HepG2 (cell line): ENCODE results near the gene CAVIN1. TPM values are rescaled to one million over a fixed set of nuclear protein-coding genes. Genes with fewer than 3 reads are reported as not detected.
A peak's percentile ranks its signal among the peaks of the same experiment; 100 is the strongest.

Experiments
- DNMT1 ChIP-seq: sonication (generic); formaldehyde crosslinking; IDR thresholded peaks from 2 replicates; pipeline ENCODE4 v1.5.1; 2020; ENCODE audit warnings: mild to moderate bottlenecking, missing genetic modification reagents
- GZF1 ChIP-seq: sonication (generic); formaldehyde crosslinking; IDR thresholded peaks from 2 replicates; pipeline ENCODE4 v1.5.1; 2020; ENCODE audit warnings: mild to moderate bottlenecking, missing genetic modification reagents
- JUN ChIP-seq: sonication (generic); formaldehyde crosslinking; IDR thresholded peaks from 2 replicates; pipeline ENCODE4 v1.4.0; 2020; ENCODE audit warnings: mild to moderate bottlenecking, missing genetic modification reagents
- MYC ChIP-seq: sonication (generic); formaldehyde crosslinking; IDR thresholded peaks from 2 replicates; pipeline ENCODE4 v1.9.0; 2021; ENCODE audit warnings: missing genetic modification reagents, borderline replicate concordance
- NR1H2 ChIP-seq: sonication (generic); formaldehyde crosslinking; IDR thresholded peaks from 2 replicates; pipeline ENCODE4 v1.8.1; 2022; ENCODE audit warnings: low read depth, missing genetic modification reagents, borderline replicate concordance
- POGK ChIP-seq: sonication (generic); formaldehyde crosslinking; conservative IDR thresholded peaks from 2 replicates; pipeline ENCODE4 v1.8.0; 2022; ENCODE audit warnings: mild to moderate bottlenecking, moderate library complexity, missing genetic modification reagents
- RNF2 ChIP-seq: fragments of 450-650 bp; conservative IDR thresholded peaks from 2 replicates; pipeline ENCODE4 v1.6.1; 2016; ENCODE audit warnings: low read depth
- RXRA ChIP-seq: sonication (generic); formaldehyde crosslinking; IDR thresholded peaks from 2 replicates; pipeline ENCODE4 v1.5.1; 2020; ENCODE audit warnings: missing genetic modification reagents
- RXRB ChIP-seq: IDR thresholded peaks from 2 replicates; pipeline ENCODE4 v1.6.1; 2016; ENCODE audit warnings: borderline replicate concordance, missing genetic modification reagents, missing compliant biosample characterization
- SETDB1 ChIP-seq: sonication (generic); formaldehyde crosslinking; IDR thresholded peaks from 2 replicates; pipeline ENCODE4 v1.5.1; 2020; ENCODE audit warnings: missing genetic modification reagents, mild to moderate bottlenecking, borderline replicate concordance
- SMYD3 ChIP-seq: sonication (generic); formaldehyde crosslinking; IDR thresholded peaks from 2 replicates; pipeline ENCODE4 v1.8.1; 2023; ENCODE audit warnings: mild to moderate bottlenecking, missing genetic modification reagents
- TBX2 ChIP-seq: sonication (generic); formaldehyde crosslinking; IDR thresholded peaks from 2 replicates; pipeline ENCODE4 v1.5.0; 2020; ENCODE audit warnings: missing genetic modification reagents, mild to moderate bottlenecking, borderline replicate concordance
- U2AF1 ChIP-seq: fragments of 200-400 bp; formaldehyde crosslinking; optimal IDR thresholded peaks from 2 replicates; pipeline ENCODE3; 2017; ENCODE audit warnings: mild to moderate bottlenecking, low read depth, low read length
- U2AF2 ChIP-seq: fragments of 200-400 bp; formaldehyde crosslinking; IDR thresholded peaks from 2 replicates; pipeline ENCODE4 v1.6.1; 2017; ENCODE audit warnings: low read depth, mild to moderate bottlenecking, low read length
- ZNF136 ChIP-seq: sonication (generic); formaldehyde crosslinking; IDR thresholded peaks from 2 replicates; pipeline ENCODE4 v1.8.1; 2022; ENCODE audit warnings: low read depth, mild to moderate bottlenecking, moderate library complexity, missing genetic modification reagents
- ZNF318 ChIP-seq: sonication (generic); formaldehyde crosslinking; IDR thresholded peaks from 2 replicates; pipeline ENCODE4 v1.4.0; 2020; ENCODE audit warnings: mild to moderate bottlenecking, missing genetic modification reagents
- ZNF333 ChIP-seq: sonication (generic); formaldehyde crosslinking; IDR thresholded peaks from 2 replicates; pipeline ENCODE4 v1.4.0; 2020; ENCODE audit warnings: mild to moderate bottlenecking, missing genetic modification reagents, borderline replicate concordance
- ZNF883 ChIP-seq: sonication (generic); formaldehyde crosslinking; IDR thresholded peaks from 2 replicates; pipeline ENCODE4 v1.5.1; 2020; ENCODE audit warnings: mild to moderate bottlenecking, missing genetic modification reagents; ENCODE audit errors: not compliant biosample characterization
- polyA plus RNA-seq, 8 experiments: library from polyadenylated mRNA; depleted of rRNA in 3 of 8; stranded (reverse) in 7 of 8; unstranded in 1 of 8; fragments of >200 nt; fragmentation: Illumina TruSeq in 4 of 8; extraction: Trizol in 4 of 8; gene quantifications; 2 replicates each; pipeline versions ENCODE4 v1.2.1 to v1.2.3, GENCODE V29; 2011 to 2016; ENCODE audit warnings: low read depth in 4 of 8, missing spikeins in 1 of 8, mixed read lengths in 1 of 8; ENCODE audit not compliant: insufficient read depth in 1 of 8
- total RNA-seq, 5 experiments: library from RNA; depleted of rRNA; stranded (reverse); fragments of >200 nt; fragmentation: Illumina TruSeq; extraction: Trizol; gene quantifications; 2 replicates each; pipeline ENCODE4 v1.2.3, GENCODE V29; 2016; ENCODE audit warnings: low read depth in 1 of 5
- TF ChIP-seq, protein P1 (sequence below): sonication (generic); formaldehyde crosslinking; IDR thresholded peaks from 2 replicates; pipeline ENCODE4 v1.4.0; 2020; ENCODE audit warnings: missing genetic modification reagents

The CAVIN1 gene
- total and polyA plus RNA-seq, 2 of the 13 experiments (the other 11 are each of a cell fraction or from before 2014, with no cell fraction given) = 15.9 to 25.5 TPM

GRCh38 chr17:42422412-42422957, 571 bp downstream of the CAVIN1 start (continued):
- TF ChIP-seq ZNF333 (CRISPR knock-in tag) = peak; percentile 57; the same call in 1 of the 2 replicates
- TF ChIP-seq RXRB = 0 out of 2 replicates have a peak, but pooled peaks have one; percentile 16
- peak; percentile 76; the same call in 1 of the 2 replicates for TF ChIP-seq NR1H2 (CRISPR knock-in tag)
- TF ChIP-seq RNF2 = 0 out of 2 replicates have a peak, but pooled peaks have one; percentile 26
- TF ChIP-seq DNMT1 (CRISPR knock-in tag) = peak; percentile 93; the same call in 1 of the 2 replicates
- peak; percentile 65 for TF ChIP-seq ZNF318 (CRISPR knock-in tag)
- no peak for TF ChIP-seq U2AF2
- no peak for TF ChIP-seq SETDB1 (CRISPR knock-in tag)
- TF ChIP-seq ZNF883 = peak; percentile 34
- TF ChIP-seq U2AF1 = peak; percentile 13
- TF ChIP-seq JUN (CRISPR knock-in tag) = no peak
- TF ChIP-seq RXRA (CRISPR knock-in tag) = 0 out of 2 replicates have a peak, but pooled peaks have one; percentile 62
- peak; percentile 79; the same call in 1 of the 2 replicates for TF ChIP-seq MYC (CRISPR knock-in tag)
- 0 out of 2 replicates have a peak, but pooled peaks have one; percentile 71 for TF ChIP-seq GZF1 (CRISPR knock-in tag)
- peak; percentile 35 for TF ChIP-seq TBX2 (CRISPR knock-in tag)
- TF ChIP-seq SMYD3 (CRISPR knock-in tag) = no peak
- TF ChIP-seq ZNF136 (CRISPR knock-in tag) = peak; percentile 59; the same call in 1 of the 2 replicates
- TF ChIP-seq POGK (CRISPR knock-in tag) = no peak
- TF ChIP-seq, protein P1, sequence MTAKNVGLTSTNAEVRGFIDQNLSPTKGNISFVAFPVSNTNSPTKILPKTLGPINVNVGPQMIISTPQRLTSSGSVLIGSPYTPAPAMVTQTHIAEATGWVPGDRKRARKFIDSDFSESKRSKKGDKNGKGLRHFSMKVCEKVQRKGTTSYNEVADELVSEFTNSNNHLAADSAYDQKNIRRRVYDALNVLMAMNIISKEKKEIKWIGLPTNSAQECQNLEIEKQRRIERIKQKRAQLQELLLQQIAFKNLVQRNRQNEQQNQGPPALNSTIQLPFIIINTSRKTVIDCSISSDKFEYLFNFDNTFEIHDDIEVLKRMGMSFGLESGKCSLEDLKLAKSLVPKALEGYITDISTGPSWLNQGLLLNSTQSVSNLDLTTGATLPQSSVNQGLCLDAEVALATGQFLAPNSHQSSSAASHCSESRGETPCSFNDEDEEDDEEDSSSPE (CRISPR knock-in tag) = 0 out of 2 replicates have a peak, but pooled peaks have one; percentile 43
